Measurements from ENCODE around the gene ARFGAP1. TPM values are rescaled to one million over a fixed set of nuclear protein-coding genes. Genes with fewer than 3 reads are reported as not detected.

ARFGAP1 gene
- total and polyA plus RNA-seq, 2 of the 4 experiments (the other 2 are of a cell fraction), result 59.1 to 194 TPM

DNA sequence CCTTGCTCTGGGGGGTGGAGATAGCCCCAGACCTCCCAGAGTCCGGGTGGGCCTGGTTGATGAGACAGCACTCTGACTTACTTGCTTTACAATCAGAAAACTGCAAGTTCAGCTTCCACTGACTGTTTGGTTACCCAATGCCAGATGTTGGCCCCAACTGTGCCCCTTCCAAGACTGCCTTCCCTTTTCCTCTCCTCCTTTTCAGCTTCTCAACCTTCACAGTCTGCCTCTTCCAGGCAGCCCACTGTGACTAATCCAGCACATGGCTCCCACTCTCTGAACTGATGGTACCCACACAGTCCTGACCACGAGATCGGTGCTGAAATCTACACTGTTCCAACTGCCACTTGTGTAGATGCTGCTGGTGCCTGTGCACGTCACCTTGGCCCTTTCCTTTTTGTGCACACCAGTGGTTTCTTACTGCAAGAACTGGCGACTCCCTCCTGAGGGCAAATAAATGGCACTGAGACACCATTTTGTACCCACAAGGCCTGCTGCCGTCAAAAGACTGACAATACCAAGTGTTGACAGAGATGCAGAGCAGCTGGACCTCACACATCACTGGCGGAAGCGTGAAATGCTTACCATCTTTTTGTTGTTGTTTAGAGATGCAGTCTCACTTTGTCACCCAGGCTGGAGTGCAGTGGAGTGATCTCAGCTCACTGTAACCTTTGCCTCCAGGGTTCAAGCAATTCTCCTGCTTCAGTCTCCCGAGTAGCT lies 1.8 kb upstream of the ARFGAP1 start:
- H2BK20ac ChIP-seq (ENCODE audit: low read depth, low read length), result no peak overlapping the region
- DNase-seq, result no peak
- no peak overlapping the region for H4K5ac ChIP-seq (ENCODE audit: low read depth, low read length)
- TF ChIP-seq CHD1 (IDR thresholded peaks at IDR 0.05; ENCODE audit: low read depth, low read length) (no peak), POLR2A (IDR thresholded peaks at IDR 0.05; ENCODE audit: low read depth, low read length) (no peak), CEBPB (IDR thresholded peaks at IDR 0.05; ENCODE audit: low read depth, low read length) (no peak), MAFK (IDR thresholded peaks at IDR 0.05; ENCODE audit: low read depth, low read length) (no peak), NFE2L2 (IDR thresholded peaks at IDR 0.05; ENCODE audit: low read depth, low read length) (no peak), FOS (IDR thresholded peaks at IDR 0.05; ENCODE audit: low read depth, low read length) (no peak), RCOR1 (IDR thresholded peaks at IDR 0.05; ENCODE audit: insufficient replicate concordance, low read length) (no peak), RFX5 (IDR thresholded peaks at IDR 0.05; ENCODE audit: low read depth, low read length) (no peak)
- TF ChIP-seq, protein P1, sequence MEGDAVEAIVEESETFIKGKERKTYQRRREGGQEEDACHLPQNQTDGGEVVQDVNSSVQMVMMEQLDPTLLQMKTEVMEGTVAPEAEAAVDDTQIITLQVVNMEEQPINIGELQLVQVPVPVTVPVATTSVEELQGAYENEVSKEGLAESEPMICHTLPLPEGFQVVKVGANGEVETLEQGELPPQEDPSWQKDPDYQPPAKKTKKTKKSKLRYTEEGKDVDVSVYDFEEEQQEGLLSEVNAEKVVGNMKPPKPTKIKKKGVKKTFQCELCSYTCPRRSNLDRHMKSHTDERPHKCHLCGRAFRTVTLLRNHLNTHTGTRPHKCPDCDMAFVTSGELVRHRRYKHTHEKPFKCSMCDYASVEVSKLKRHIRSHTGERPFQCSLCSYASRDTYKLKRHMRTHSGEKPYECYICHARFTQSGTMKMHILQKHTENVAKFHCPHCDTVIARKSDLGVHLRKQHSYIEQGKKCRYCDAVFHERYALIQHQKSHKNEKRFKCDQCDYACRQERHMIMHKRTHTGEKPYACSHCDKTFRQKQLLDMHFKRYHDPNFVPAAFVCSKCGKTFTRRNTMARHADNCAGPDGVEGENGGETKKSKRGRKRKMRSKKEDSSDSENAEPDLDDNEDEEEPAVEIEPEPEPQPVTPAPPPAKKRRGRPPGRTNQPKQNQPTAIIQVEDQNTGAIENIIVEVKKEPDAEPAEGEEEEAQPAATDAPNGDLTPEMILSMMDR (conservative IDR thresholded peaks at IDR 0.05; ENCODE audit: low read depth, low read length), result no peak
- TF ChIP-seq, protein P2, sequence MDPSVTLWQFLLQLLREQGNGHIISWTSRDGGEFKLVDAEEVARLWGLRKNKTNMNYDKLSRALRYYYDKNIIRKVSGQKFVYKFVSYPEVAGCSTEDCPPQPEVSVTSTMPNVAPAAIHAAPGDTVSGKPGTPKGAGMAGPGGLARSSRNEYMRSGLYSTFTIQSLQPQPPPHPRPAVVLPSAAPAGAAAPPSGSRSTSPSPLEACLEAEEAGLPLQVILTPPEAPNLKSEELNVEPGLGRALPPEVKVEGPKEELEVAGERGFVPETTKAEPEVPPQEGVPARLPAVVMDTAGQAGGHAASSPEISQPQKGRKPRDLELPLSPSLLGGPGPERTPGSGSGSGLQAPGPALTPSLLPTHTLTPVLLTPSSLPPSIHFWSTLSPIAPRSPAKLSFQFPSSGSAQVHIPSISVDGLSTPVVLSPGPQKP (IDR thresholded peaks at IDR 0.05; ENCODE audit: borderline replicate concordance, low read depth, low read length), result no peak
- H2BK15ac ChIP-seq (ENCODE audit: low read depth, low read length), result no peak overlapping the region; the same call in 2 of the 3 replicates
- in situ Hi-C loops (cut with MboI; ENCODE audit: low sequenced_read_pairs), result loop anchor here (5.0 kb wide), 1 partner anchor 38 kb away; no protein-coding TSS in a partner anchor
- H3K9me1 ChIP-seq (ENCODE audit: insufficient read depth, low read length), result peaks cover 8% of the 10 kb centered on the region; the same call in 1 of the 2 replicates
- intact Hi-C loops (cut with micrococcal nuclease), result loop anchor here (5.0 kb wide), 2 partner anchors 38 to 53 kb away; partner anchors contain the start of gene YTHDF1
- dilution Hi-C loops (cut with HindIII; ENCODE audit: low sequenced_read_pairs, unreplicated experiment), result no loop called here
- no peak overlapping the region for H4K91ac ChIP-seq (ENCODE audit: insufficient read depth, low read depth, low read length)
- no peak overlapping the region for H4K8ac ChIP-seq (ENCODE audit: low read depth in 2 of 2, low read length in 2 of 2)
- no peak overlapping the region for H3K18ac ChIP-seq (ENCODE audit: low read depth, low read length)
- no peak overlapping the region for H3K4me2 ChIP-seq (ENCODE audit: low read depth, low read length)
- no peak overlapping the region for H3K56ac ChIP-seq (ENCODE audit: extremely low read depth, insufficient read depth, low read length)
- no peak overlapping the region for H2BK120ac ChIP-seq (ENCODE audit: low read depth, low read length)
- no peak overlapping the region for H2AK5ac ChIP-seq (ENCODE audit: low read depth, low read length)
- no peak overlapping the region for H3K23ac ChIP-seq (ENCODE audit: low read depth, low read length)
- H2AFZ ChIP-seq (replicated peaks; ENCODE audit: low read length, poor library complexity), result no peak overlapping the region
- H3K79me1 ChIP-seq (ENCODE audit: low read depth in 1 of 2, low read length in 2 of 2), result peaks cover 0 to 32% of the 10 kb centered on the region in 2 experiments; a peak in 3 of 4 replicates
- H3K9ac ChIP-seq (ENCODE audit: low read depth, low read length), result no peak overlapping the region
- peaks cover 27% of the 10 kb centered on the region for H4K20me1 ChIP-seq (ENCODE audit: insufficient read depth, low read length)
- no peak overlapping the region for H3K4me3 ChIP-seq (ENCODE audit: insufficient read depth, low read depth, low read length)
- no peak overlapping the region for H3K14ac ChIP-seq (replicated peaks; ENCODE audit: low read depth, low read length)
- 71% methylated on average over 4 of the region's 9 CpGs; no CpG with 5 or more reads in 1 of the 2 experiments for WGBS, 2 experiments (ENCODE audit: extremely low coverage in 2 of 2, insufficient read length in 1 of 2)
- no peak overlapping the region for H3K27ac ChIP-seq (ENCODE audit: insufficient read depth, low read length)
- peaks cover 7% of the 10 kb centered on the region for H3K36me3 ChIP-seq (ENCODE audit: control insufficient read depth, insufficient read depth, low read length)
- BruUV-seq (replicated peaks), result no TSS peak
- CTCF ChIA-PET, result no interaction called here
- H3K4me1 ChIP-seq (ENCODE audit: control insufficient read depth, insufficient read depth, low read length), result peaks cover 12% of the 10 kb centered on the region
- POLR2A ChIA-PET (ENCODE audit: unreplicated experiment), result no interaction called here
- H3K9me3 ChIP-seq (ENCODE audit: control insufficient read depth, insufficient read depth, low read length), result no peaks in the 10 kb centered on the region
- H2AK9ac ChIP-seq (replicated peaks; ENCODE audit: low read depth, low read length, poor library complexity), result no peak overlapping the region
- no peak overlapping the region for H3K4ac ChIP-seq (ENCODE audit: low read depth, low read length)
- no peak overlapping the region for H2BK5ac ChIP-seq (ENCODE audit: low read depth, low read length, poor library complexity, severe bottlenecking)
- ATAC-seq (ENCODE audit: low read depth), result no peak
- peaks cover 12% of the 10 kb centered on the region for H3K27me3 ChIP-seq (ENCODE audit: control insufficient read depth, insufficient read depth, low read length)
